ENCODE measurements around the gene SPIRE1.
"Not testable (repeated sequence)": the region's sequence is repeated elsewhere in the genome, so short reads cannot be mapped to it uniquely, and the experiment has no call there.

Gene SPIRE1

DNA sequence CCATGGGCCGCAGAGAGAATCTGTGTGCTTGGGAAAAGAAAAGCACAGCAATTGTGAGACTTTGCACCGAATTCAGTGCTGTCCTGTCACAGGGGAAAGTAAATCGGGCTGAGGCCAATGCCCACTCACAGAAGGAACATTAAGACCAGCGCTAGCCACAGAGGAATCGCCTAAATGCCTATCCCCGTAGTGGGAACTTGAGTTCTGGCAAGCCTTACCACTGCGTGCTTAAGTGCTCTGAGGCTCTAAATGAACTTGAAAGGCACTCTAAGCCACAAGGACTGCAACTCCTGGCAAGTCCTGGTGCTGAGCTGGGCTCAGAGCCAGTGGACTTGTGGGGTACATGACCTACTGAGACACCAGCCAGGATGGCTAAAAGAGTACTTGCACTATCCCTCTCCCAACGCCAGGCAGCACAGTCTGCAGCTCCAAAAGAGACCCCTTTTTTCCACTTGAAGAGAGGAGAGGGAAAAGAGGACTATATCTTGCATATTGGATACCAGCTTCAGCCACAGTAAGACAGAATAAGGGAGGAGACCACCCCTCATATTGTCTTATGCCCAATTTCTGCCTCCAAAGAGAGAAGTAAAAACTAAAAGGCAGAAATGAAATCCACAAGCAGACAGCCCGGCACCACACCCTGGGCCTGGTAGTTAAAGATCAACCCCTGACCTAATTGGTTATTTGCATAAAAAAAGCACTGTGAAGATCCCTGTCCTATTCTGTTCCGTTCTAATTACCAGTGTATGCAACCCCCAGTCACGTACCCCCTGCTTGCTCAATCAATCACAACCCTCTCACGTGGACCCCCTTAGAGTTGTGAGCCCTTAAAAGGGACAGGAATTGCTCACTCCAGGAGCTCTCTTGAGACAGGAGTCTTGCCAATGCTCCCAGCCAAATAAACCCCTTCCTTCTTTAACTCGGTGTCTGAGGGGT is 105.7 kb downstream of the SPIRE1 start:
- DNase-seq, result not testable (repeated sequence)

DNA sequence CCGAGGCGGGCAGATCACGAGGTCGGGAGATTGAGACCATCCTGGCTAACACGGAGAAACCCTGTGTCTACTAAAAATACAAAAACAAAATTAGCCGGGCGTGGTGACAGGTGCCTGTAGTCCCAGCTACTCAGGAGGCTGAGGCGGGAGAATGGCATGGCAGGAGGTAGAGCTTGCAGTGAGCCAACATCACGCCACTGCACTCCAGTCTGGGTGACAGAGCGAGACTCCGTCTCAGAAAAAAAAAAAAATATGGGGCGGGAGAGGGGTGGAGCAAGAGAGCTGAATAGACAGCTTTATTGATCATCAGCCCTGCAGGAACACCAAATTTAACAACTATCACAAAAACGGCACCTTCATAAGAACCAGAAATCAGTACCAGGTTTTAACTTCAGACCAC is 106.4 kb downstream of the SPIRE1 start:
- DNase-seq, result not testable (repeated sequence)

DNA sequence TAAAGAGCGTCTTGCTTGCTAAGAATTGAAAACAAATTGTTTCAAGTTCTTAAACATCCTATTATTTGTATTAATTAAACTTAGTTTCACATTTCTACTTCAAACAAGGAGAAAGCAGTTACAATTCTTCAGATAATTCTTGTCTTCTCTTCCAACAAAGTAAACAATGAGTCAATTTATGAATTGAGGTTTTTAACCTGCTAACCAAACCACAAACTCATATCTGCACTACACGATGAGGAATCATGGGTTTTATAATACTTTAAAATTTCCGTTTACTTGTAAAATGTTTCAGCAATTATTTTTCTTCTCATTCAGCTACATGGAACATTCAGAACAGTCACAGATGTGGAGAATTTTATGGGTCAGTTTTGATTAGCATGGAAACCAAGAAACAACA is 114.2 kb downstream of the SPIRE1 start:
- DNase-seq, result no peak

DNA sequence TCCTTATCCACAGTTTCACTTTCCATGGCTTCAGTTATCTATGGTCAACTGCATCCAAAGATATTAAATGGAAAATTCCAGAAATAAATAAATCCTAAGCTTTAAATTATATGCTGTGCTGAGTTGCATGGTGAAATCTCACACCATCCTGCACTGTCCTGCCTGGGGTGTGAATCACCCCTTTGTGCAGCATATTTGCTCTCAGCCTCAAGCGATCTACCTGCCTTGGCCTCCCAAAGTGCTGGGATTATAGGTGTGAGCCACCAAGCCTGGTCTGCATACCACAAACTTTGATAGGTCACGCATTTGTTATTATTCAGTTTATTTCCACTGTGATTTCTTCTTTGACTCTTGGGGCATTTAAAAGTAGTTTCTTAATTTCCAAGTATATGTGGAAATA is 117.2 kb downstream of the SPIRE1 start:
- DNase-seq, result no peak

DNA sequence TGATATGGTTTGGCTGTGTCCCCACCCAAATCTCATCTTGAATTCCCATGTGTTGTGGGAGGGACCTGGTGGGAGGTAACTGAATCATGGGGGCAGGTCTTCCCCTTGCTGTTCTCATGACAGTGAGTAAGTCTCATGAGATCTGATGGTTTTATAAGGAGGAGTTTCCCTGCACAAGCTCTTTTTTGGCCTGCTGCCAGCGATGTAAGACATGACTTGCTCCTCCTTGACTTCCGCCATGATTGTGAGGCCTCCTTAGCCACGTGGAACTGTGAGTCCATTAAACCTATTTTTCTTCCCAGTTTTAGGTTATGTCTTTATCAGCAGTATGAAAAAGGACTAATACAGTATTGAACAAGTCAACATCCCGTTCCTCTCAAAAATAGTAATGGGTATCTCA is 118.7 kb downstream of the SPIRE1 start:
- not testable (repeated sequence) for DNase-seq

DNA sequence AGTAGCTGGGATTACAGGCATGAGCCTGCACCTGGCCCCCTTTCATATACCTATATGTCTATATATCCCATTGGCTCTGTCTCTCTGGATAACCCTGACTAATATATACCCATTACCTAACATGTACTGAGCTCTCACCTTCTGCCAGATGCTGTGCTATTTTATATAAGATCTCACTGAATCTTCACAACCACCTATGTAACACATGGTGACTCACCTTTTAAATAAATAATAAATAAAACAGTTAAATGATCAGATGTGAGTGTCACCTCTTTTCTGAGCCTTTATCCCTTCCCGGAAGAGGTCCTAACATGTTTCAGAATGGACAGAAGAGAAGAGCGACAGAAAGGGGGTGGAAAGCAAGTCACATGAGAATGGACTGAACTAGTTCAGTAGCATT is 123.1 kb downstream of the SPIRE1 start:
- DNase-seq, result no peak

DNA sequence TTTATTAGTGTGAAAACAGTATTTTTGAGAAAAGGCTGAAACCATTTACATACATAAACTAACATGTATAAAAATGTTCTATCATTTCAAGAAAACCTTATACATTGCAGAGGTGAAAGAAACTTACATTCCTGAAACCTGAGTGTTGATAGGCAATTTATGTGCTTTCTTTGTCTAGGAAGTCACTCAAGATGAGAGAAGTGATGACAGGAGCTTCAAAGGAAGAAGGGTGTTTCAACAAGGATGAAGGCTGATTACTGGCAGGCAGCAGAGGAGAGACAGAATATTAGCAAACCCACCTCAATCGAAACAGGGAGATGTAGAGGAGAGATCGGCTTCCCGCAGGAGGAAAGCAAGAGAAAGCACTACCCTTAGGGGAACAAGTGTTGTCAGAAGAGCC is 125.2 kb downstream of the SPIRE1 start:
- no peak for DNase-seq

DNA sequence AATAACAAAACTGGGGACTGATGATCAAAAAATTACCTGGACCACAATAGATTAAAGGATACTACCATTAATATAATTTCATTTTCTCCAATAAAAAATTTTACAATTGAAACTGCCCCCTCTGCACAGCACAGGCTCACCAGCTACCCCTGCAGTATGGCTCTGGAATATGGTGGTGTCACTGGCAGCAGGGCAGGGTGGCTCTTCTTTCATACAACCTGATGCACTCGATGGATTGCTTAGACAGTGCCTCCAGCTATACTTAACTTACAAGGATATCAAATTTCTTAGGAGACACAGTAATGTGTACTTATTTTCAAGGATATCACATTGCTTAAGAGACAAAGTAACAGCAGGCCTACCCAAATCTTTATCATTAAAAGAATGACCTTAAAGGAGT is 126.2 kb downstream of the SPIRE1 start:
- DNase-seq, result no peak

DNA sequence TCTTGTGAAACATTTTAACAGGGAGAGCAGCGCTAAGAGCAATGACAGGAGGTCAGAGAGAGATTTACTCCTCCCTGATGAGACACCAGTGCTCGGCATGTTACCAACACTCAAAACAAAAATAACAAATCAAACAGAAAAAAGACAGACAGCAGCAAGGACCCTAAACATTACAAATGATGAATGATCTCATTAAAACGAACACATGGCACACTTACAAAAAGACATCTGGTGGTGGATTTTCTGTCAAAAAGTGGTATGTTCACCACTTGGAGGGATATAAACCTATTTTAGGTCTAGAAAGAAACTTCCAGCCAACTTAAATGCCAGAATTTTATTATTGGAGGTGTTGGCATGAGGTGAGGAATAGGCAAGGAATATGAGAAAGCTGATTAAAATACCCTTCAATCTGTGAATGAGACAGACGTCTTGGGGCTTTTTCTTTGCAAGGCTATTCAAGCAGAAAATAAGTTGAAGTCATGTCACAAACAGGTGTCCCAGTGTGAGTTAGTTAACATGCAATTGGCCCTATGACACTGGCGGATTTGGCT is 137.4 kb downstream of the SPIRE1 start:
- DNase-seq, result peak in 1 of 2 experiments; percentile 3

DNA sequence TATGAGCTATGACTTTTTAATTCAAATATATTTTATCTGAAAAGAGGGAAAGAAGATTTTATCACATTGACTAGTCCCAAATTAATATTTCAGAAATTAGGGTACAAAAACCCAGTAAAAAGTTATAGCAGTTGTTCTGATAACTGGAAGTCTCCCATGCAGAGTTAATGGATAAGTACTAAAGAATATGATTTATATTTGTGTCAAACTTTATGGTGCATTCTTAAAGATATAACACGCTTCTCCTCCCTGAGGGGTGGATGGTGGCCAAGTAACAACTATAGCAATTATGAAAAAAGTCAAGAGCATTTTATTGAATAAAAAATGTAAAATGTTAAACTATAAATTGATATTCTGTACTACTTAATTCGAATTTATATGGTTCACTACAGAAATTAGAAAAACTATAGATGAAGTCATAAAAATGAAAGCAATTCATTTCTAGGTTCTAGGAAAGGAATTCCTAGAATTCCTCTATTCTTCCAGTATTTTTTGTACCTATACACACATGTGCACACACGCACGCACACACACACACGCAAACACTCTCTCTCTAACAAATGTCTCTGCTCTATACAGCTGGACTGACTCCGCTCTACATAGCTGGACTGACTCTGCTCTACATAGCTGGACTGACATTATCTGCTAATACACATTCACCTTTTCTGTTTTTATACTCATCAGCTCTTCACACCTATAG is 138.9 kb downstream of the SPIRE1 start:
- DNase-seq, result no peak

DNA sequence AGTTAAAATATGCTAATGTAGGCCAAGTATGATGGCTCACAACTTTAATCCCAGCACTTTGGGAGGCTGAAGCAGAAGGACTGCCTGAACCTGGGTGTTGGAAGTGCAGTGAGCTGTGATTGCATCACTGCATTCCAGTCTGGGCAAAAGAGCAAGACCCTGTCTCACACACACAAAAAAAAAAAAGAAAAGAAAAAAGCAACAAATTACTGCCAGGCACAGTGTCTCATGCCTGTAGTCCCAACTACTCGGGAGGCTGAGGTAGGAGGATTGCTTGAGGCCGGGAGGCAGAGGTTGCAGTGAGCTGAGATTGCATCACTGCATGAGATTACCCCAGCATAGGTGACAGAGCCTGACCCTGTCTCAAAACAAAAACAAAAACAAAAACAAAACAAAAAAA is 139.6 kb downstream of the SPIRE1 start:
- no peak for DNase-seq

DNA sequence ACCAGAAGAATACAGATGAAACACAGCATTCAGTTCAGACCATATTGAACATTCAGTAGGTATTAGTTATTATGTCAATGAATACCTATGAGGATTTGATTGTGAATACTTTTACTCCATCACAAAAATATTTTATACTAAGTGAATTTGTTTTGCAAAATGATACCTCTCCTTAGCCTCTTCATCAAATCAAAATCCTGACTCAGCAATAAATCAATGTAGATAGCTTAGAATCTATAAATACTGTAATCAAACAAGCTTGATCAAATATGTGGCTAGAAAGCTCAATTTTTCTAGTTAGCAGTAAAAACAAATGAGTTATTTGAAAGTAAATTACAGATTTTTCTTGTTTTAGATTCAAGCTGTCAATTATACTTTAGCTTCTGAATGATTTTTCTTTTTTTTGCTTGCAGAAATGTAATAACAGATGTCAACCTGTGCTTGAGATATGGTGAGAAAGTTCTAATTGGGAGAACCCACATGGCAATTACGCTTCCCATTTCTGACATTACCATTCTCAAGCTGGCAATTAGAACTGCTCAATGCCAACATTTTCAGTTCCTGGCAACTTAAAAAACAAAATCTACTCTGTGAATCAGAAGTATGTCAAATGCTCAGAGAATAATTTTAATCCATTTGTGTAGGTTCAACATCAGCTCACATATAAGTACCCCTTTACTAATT is 140.6 kb downstream of the SPIRE1 start:
- no peak for DNase-seq

DNA sequence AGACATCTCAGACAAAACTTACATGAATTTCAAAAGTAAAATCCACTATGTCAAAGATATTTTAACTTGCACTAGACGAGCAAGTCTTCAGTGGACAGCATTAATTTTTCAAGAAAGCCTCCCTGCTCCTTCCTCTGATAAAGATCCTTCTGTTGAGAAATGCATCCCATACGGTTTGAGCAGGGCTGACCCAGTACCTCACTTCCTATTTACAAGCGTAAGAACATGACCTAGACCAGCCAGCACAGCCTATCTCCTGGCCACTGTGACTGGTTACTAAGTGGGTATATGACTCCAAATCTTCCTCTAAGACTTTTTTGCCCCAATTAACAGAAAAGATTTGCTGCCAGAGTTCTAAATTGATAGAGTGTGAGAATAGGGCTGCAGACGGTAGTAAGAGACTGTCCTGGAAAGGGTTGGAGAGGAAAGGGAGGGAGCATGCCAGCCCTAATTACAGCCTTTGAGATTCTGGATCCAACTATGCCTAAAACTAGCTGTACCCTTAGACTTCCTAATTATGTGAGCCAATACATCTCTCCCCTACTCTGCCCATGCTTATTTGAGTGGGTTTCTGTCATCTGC is 141.8 kb downstream of the SPIRE1 start:
- DNase-seq, result no peak

DNA sequence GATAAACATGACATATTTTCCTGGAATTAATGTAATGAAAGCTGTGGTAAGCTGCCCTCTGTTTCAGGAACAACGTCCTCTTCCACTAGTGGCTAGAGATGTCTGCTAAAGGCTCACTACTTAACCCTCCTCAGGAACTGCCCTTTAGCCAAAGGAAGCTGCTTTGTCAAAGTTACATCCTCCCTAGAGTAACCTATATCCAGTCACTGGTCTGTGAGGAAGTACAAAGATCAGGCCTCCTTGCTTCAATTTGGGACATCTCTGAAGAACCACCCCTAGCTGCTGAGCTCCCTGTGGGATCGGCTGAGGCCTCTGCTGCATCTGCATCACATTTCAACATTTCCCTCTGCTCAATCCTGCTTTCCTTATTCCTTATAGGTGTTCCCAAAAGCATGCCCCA is 142.4 kb downstream of the SPIRE1 start:
- no peak for DNase-seq

DNA sequence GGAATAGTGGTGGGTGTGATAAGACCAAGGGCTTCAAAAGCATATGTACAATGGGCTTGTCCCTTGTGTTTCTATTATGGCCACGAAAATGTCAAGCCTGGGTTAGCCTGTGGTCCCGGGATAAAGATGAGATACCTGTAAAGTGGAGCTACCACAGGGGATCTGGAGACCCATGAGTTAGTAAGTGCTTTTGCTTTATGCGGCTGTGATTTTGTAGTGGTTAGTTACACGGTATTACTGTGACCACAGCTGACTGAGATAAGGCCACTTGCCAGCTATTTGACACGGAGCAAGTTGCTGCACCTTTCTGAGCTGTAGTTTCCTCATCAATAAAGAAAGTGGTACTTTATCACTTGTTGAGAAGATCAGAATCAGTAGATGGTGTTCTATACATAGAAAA is 150.9 kb downstream of the SPIRE1 start:
- DNase-seq, result no peak

DNA sequence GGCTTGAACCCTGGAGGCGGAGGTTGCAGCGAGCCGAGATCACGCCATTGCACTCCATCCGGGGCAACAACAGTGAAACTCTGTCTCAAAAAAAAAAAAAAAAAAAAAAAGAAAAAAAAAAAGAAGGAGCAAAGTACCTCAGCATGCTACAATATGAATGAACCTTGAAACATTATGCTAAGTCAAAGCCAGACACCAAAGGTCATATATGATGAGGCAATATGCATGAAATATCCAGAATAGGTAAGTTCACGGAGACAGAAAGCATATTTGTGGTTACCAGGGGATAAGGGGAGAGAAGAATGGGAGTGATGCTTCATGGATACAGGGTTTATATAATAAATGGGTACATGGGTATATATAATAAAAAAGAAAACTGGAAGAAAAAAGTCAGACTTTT is 156.9 kb downstream of the SPIRE1 start:
- DNase-seq, result no peak

DNA sequence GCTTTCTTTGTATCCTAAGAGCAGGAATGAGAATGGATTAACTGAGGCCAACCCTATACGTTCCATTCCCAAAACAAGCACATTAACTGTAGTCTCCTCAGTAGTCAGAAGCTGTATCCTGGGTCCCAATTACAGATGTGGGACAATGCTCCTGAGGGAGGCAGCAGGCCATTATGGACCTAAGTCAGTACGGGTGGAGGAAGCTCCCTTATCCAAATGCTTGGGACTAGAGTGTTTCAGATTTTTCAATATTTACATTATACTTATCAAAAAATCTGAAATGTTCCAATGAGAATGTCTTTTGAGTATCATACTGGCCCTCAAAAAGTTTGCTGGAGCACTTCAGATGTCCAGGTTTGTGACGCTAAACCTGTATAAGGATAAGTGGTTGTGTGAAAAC is 160.1 kb downstream of the SPIRE1 start:
- no peak for DNase-seq

DNA sequence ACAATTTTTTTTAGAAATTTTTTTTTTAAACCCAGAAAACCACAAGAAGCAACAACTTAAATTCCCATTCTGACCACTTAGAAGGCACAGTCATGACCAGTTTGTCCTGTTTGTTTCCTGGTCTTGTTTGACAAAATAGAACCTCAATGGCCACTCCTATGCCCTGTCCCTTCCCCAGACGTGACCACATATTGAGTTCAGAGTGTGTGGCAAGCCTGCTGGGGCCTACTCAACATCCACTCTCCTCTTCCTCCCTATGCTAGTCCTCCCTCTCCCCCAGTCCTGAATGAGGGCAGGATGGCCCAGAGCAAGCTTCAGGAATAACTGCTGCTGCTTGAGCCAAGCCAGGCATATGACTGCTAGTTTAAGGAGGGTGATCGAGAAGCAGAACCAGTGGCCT is 160.6 kb downstream of the SPIRE1 start:
- DNase-seq, result no peak

DNA sequence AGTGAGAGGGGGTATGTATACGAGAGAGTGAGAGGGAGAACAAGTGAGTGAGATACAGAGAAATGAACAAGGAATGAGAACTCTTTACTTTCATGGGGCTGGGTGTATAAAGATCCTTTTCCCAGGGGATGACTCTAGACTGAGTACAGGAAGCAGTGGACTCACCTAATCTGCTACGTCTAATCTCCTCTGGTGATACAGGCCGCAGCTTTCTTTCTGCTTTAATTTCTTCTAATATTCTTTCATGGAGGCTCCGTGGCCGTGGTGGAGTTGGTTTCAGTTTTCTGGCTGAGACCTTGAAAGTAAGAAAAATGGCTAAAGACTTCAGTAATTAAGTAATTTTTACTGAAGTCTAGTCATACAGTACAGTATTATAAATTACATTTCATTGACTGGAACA is 165.0 kb downstream of the SPIRE1 start:
- no peak for DNase-seq

DNA sequence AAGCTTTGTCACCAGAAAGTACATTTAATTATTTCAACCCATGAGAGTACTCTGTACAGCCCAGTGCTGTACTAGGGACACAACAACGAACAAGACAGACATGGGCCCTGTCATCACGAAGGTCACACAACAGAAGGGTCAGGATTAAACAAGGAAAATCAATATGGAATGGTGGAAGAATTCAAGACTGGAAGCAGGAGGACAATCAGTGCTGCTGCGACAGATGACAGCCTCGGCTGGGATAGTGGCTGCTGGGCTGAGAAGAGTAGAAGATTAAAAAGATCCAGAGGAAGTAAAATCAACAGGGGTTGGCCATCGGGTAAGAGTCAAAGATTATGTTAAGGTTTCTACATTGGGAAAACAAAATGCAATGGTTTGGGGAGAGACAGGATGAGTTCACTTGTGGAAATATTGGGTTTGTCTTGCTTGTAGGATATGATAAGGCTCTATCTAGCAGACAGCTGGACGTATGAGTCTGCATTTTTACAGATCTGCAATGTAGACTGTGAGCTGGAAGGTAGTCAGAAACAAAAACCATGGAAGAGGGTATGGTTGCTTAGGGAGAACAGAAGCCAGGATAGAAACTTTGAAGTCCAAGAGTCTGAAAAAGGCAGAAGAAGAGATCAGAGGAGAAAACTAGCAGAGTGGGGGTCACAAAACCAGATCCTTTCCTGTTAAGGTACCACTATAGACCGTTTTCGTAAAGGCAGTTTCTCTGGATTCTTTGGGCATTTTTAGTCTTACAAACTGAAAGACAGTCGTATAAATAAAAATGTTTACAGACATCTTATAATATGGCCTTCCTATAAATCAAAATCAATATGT is 166.1 kb downstream of the SPIRE1 start:
- DNase-seq, result no peak

DNA sequence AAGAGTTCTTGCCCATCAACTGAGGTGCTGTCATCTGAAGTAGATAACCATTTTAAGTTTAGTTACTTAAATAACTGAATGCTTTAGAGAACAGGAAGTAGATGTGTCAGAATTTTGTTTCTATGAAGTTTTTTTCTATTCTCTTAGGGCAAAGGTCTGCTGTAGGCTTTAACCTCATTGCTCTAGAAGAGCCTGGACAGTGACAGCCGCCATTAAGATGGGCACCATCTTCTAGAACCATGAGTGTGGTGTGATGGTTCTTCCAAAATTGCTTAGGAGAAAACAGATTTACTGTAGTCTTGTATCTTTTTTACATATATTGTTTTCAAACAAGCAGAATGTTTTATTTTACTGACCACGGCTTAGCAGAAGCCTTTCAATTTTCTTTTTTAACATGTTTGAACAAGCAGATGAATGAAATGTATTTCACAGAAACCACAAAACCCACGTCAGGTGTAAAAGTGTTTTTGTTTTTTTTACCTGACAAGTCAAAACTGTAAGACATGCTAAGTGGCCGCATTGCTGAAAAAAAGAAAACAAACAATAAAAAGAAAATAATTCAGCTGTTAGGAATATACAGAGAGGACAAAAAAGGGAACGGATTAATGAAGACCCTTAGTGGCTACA is 172.3 kb downstream of the SPIRE1 start:
- DNase-seq, result no peak

DNA sequence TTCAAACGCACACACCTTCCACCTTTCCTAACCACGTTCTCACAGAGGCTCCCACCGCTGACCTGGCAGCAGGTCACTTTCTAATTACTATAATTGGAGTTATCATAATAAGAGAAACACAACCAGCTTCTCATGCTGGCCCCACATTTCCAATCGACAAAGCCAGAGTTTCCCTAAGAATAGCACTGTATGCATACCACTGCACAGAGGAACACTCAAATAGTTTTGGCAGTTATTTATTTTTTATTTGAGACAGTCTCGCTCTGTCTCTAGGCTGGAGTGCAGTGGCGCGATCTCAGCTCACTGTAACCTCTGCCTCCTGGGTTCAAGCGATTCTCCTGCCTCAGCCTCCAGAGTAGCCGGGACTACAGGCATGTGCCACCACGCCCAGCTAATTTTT is 176.0 kb downstream of the SPIRE1 start:
- not testable (repeated sequence) for DNase-seq

Measured in cerebellar nuclear complex (tissue), 1 donor.